ENCODE data around the gene PLPP6. TPM values are rescaled to one million over a fixed set of nuclear protein-coding genes. Genes with fewer than 3 reads are reported as not detected.

PLPP6 gene
- total RNA-seq, 1 experiment from 2014 or later = 13.4 TPM

GRCh38 chr9:4669890-4670289, 7.8 kb downstream of the PLPP6 start:
- H3K4me1 Mint-ChIP-seq = peaks cover 38% of the 10 kb centered on the region
- CTCF ChIA-PET = no interaction called here
- DNase-seq (ENCODE audit: low spot score) (no peak), ATAC-seq (no peak)
- no peaks in the 10 kb centered on the region; the same call in 1 of the 2 replicates for H3K27me3 Mint-ChIP-seq (ENCODE audit: low read depth)
- no peak overlapping the region for H3K4me3 Mint-ChIP-seq
- H3K27ac Mint-ChIP-seq = no peak overlapping the region
- H3K9me3 Mint-ChIP-seq = no peaks in the 10 kb centered on the region
- POLR2A ChIA-PET = no interaction called here
- no peaks in the 10 kb centered on the region for H3K36me3 Mint-ChIP-seq
- TF ChIP-seq, protein P1, sequence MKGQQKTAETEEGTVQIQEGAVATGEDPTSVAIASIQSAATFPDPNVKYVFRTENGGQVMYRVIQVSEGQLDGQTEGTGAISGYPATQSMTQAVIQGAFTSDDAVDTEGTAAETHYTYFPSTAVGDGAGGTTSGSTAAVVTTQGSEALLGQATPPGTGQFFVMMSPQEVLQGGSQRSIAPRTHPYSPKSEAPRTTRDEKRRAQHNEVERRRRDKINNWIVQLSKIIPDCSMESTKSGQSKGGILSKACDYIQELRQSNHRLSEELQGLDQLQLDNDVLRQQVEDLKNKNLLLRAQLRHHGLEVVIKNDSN (CRISPR knock-in tag; IDR thresholded peaks at IDR 0.05) = no peak
- TF ChIP-seq SMAD3 (CRISPR knock-in tag; IDR thresholded peaks at IDR 0.05; ENCODE audit: borderline replicate concordance) = no peak
- TF ChIP-seq NFYB (CRISPR knock-in tag; conservative IDR thresholded peaks at IDR 0.05; ENCODE audit: low read depth) = no peak
- TF ChIP-seq, protein P2, sequence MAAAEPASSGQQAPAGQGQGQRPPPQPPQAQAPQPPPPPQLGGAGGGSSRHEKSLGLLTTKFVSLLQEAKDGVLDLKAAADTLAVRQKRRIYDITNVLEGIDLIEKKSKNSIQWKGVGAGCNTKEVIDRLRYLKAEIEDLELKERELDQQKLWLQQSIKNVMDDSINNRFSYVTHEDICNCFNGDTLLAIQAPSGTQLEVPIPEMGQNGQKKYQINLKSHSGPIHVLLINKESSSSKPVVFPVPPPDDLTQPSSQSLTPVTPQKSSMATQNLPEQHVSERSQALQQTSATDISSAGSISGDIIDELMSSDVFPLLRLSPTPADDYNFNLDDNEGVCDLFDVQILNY (CRISPR knock-in tag; IDR thresholded peaks at IDR 0.05) = no peak
- TF ChIP-seq HMGA2 (CRISPR knock-in tag; IDR thresholded peaks at IDR 0.05) = no peak
- no peak for TF ChIP-seq GABPB1 (CRISPR knock-in tag; IDR thresholded peaks at IDR 0.05)
- no peak for TF ChIP-seq ZNF396 (CRISPR knock-in tag; IDR thresholded peaks at IDR 0.05; ENCODE audit: borderline replicate concordance)
- TF ChIP-seq RORB (CRISPR knock-in tag; IDR thresholded peaks at IDR 0.05) = no peak
- no peak for TF ChIP-seq NFATC4 (CRISPR knock-in tag; IDR thresholded peaks at IDR 0.05)
- no peak for TF ChIP-seq SP1 (CRISPR knock-in tag; conservative IDR thresholded peaks at IDR 0.05)
- no peak for TF ChIP-seq CBFB (CRISPR knock-in tag; IDR thresholded peaks at IDR 0.05; ENCODE audit: low read depth)
- no peak for TF ChIP-seq TEAD1 (CRISPR knock-in tag; IDR thresholded peaks at IDR 0.05)
- no peak for TF ChIP-seq IRF2 (CRISPR knock-in tag; IDR thresholded peaks at IDR 0.05; ENCODE audit: borderline replicate concordance, low read depth)
- TF ChIP-seq, protein P3, sequence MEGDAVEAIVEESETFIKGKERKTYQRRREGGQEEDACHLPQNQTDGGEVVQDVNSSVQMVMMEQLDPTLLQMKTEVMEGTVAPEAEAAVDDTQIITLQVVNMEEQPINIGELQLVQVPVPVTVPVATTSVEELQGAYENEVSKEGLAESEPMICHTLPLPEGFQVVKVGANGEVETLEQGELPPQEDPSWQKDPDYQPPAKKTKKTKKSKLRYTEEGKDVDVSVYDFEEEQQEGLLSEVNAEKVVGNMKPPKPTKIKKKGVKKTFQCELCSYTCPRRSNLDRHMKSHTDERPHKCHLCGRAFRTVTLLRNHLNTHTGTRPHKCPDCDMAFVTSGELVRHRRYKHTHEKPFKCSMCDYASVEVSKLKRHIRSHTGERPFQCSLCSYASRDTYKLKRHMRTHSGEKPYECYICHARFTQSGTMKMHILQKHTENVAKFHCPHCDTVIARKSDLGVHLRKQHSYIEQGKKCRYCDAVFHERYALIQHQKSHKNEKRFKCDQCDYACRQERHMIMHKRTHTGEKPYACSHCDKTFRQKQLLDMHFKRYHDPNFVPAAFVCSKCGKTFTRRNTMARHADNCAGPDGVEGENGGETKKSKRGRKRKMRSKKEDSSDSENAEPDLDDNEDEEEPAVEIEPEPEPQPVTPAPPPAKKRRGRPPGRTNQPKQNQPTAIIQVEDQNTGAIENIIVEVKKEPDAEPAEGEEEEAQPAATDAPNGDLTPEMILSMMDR (IDR thresholded peaks at IDR 0.05) = no peak
- TF ChIP-seq ESRRA (CRISPR knock-in tag; IDR thresholded peaks at IDR 0.05; ENCODE audit: borderline replicate concordance) = no peak
- TF ChIP-seq ZNF317 (CRISPR knock-in tag; IDR thresholded peaks at IDR 0.05; ENCODE audit: borderline replicate concordance, low read depth) = no peak
- no peak for TF ChIP-seq KAT7 (CRISPR knock-in tag; IDR thresholded peaks at IDR 0.05; ENCODE audit: borderline replicate concordance)
- no peak for TF ChIP-seq ZNF416 (CRISPR knock-in tag; IDR thresholded peaks at IDR 0.05)
- TF ChIP-seq, protein P4, sequence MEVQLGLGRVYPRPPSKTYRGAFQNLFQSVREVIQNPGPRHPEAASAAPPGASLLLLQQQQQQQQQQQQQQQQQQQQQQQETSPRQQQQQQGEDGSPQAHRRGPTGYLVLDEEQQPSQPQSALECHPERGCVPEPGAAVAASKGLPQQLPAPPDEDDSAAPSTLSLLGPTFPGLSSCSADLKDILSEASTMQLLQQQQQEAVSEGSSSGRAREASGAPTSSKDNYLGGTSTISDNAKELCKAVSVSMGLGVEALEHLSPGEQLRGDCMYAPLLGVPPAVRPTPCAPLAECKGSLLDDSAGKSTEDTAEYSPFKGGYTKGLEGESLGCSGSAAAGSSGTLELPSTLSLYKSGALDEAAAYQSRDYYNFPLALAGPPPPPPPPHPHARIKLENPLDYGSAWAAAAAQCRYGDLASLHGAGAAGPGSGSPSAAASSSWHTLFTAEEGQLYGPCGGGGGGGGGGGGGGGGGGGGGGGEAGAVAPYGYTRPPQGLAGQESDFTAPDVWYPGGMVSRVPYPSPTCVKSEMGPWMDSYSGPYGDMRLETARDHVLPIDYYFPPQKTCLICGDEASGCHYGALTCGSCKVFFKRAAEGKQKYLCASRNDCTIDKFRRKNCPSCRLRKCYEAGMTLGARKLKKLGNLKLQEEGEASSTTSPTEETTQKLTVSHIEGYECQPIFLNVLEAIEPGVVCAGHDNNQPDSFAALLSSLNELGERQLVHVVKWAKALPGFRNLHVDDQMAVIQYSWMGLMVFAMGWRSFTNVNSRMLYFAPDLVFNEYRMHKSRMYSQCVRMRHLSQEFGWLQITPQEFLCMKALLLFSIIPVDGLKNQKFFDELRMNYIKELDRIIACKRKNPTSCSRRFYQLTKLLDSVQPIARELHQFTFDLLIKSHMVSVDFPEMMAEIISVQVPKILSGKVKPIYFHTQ (CRISPR knock-in tag; IDR thresholded peaks at IDR 0.05) = no peak
- TF ChIP-seq ATF6 (CRISPR knock-in tag; IDR thresholded peaks at IDR 0.05) = no peak
